ENCODE results near the gene FAM170B. TPM values are rescaled to one million over a fixed set of nuclear protein-coding genes. Genes with fewer than 3 reads are reported as not detected.
A peak's percentile ranks its signal among the peaks of the same experiment; 100 is the strongest.

Gene FAM170B
- total and polyA plus RNA-seq, 3 experiments from 2014 or later: not detected

GRCh38 chr10:49176310-49177268 is 42.8 kb upstream of the FAM170B start:
- CTCF ChIA-PET: no interaction called here
- Mint-ChIP-seq H3K4me3 (peak overlapping the region in 2 of 7 donors; percentile 24 to 59), H3K27ac (peak overlapping the region in 6 of 8 donors; percentile 83 to 98 (median 88)), H3K27me3 (no peaks in the 10 kb centered on the region), H3K4me1 (peaks cover 31 to 39% (median 38%) of the 10 kb centered on the region in 3 donors), H3K9me3 (no peaks in the 10 kb centered on the region), H3K36me3 (no peaks in the 10 kb centered on the region)
- POLR2A ChIA-PET: no interaction called here
- Histone ChIP-seq H3K9me3 (ENCODE audit: low read length) (no peaks in the 10 kb centered on the region), H3K4me1 (ENCODE audit: insufficient read depth, low read length) (peaks cover 21% of the 10 kb centered on the region), H3K36me3 (ENCODE audit: insufficient read depth, low read length) (no peaks in the 10 kb centered on the region), H3K27ac (ENCODE audit: low read depth, low read length) (peak overlapping the region; percentile 65), H3K27me3 (ENCODE audit: insufficient read depth, low read length, poor library complexity, severe bottlenecking) (no peaks in the 10 kb centered on the region), H3K4me3 (ENCODE audit: low read length) (no peak overlapping the region)
- DNase-seq: no peak

- DNase-seq: no peak
- H3K27ac ChIP-seq (ENCODE audit: low read depth, low read length): no peak overlapping the region
- Mint-ChIP-seq H3K4me1 (peaks cover 29 to 32% (median 32%) of the 10 kb centered on the region in 3 donors), H3K36me3 (no peaks in the 10 kb centered on the region), H3K27ac (peak overlapping the region in 1 of 8 donors; percentile 17), H3K27me3 (no peaks in the 10 kb centered on the region), H3K9me3 (no peaks in the 10 kb centered on the region), H3K4me3 (no peak overlapping the region)
- H3K9me3 ChIP-seq (ENCODE audit: low read length): no peaks in the 10 kb centered on the region
- no peaks in the 10 kb centered on the region for H3K36me3 ChIP-seq (ENCODE audit: insufficient read depth, low read length)
- H3K4me1 ChIP-seq (ENCODE audit: insufficient read depth, low read length): peaks cover 21% of the 10 kb centered on the region
- ChIA-PET POLR2A (no interaction called here), CTCF (no interaction called here)
- H3K4me3 ChIP-seq (ENCODE audit: low read length): no peak overlapping the region
- no peaks in the 10 kb centered on the region for H3K27me3 ChIP-seq (ENCODE audit: insufficient read depth, low read length, poor library complexity, severe bottlenecking)
Observed at GRCh38 chr10:49175587-49176309, 41.9 kb upstream of the FAM170B start.

GRCh38 chr10:49174926-49175500 is 41.2 kb upstream of the FAM170B start:
- peak overlapping the region; percentile 22 for H3K27ac ChIP-seq (ENCODE audit: low read depth, low read length)
- Mint-ChIP-seq H3K27me3 (peaks cover 0 to 2% of the 10 kb centered on the region in 2 donors), H3K9me3 (no peaks in the 10 kb centered on the region), H3K4me3 (peak overlapping the region in 1 of 7 donors; percentile 52), H3K36me3 (no peaks in the 10 kb centered on the region), H3K27ac (peak overlapping the region in 1 of 8 donors; percentile 52), H3K4me1 (peaks cover 22 to 25% (median 24%) of the 10 kb centered on the region in 3 donors)
- ChIA-PET CTCF (no interaction called here), POLR2A (no interaction called here)
- H3K4me1 ChIP-seq (ENCODE audit: insufficient read depth, low read length): peaks cover 25% of the 10 kb centered on the region
- no peaks in the 10 kb centered on the region for H3K9me3 ChIP-seq (ENCODE audit: low read length)
- no peak overlapping the region for H3K4me3 ChIP-seq (ENCODE audit: low read length)
- no peaks in the 10 kb centered on the region for H3K27me3 ChIP-seq (ENCODE audit: insufficient read depth, low read length, poor library complexity, severe bottlenecking)
- H3K36me3 ChIP-seq (ENCODE audit: insufficient read depth, low read length): no peaks in the 10 kb centered on the region
- no peak for DNase-seq

GRCh38 chr10:49174261-49174925 is 40.6 kb upstream of the FAM170B start:
- POLR2A ChIA-PET: no interaction called here
- H3K4me3 Mint-ChIP-seq: no peak overlapping the region
- Histone ChIP-seq H3K9me3 (ENCODE audit: low read length) (no peaks in the 10 kb centered on the region), H3K27ac (ENCODE audit: low read depth, low read length) (peak overlapping the region; percentile 22), H3K36me3 (ENCODE audit: insufficient read depth, low read length) (no peaks in the 10 kb centered on the region), H3K4me3 (ENCODE audit: low read length) (no peak overlapping the region), H3K27me3 (ENCODE audit: insufficient read depth, low read length, poor library complexity, severe bottlenecking) (no peaks in the 10 kb centered on the region), H3K4me1 (ENCODE audit: insufficient read depth, low read length) (peaks cover 25% of the 10 kb centered on the region)
- no peaks in the 10 kb centered on the region for H3K36me3 Mint-ChIP-seq
- no peak for DNase-seq
- CTCF ChIA-PET: no interaction called here
- peaks cover 0 to 2% of the 10 kb centered on the region in 2 donors for H3K27me3 Mint-ChIP-seq
- H3K4me1 Mint-ChIP-seq: peaks cover 20 to 24% (median 24%) of the 10 kb centered on the region in 3 donors
- H3K9me3 Mint-ChIP-seq: no peaks in the 10 kb centered on the region
- H3K27ac Mint-ChIP-seq: peak overlapping the region in 1 of 8 donors; percentile 52

GRCh38 chr10:49173853-49174252 is 40.0 kb upstream of the FAM170B start:
- peak overlapping the region; percentile 22 for H3K27ac ChIP-seq (ENCODE audit: low read depth, low read length)
- ChIA-PET CTCF (interaction anchor here (0.9 kb wide), 1 partner anchor 11 kb away, joined by 3 read pairs; no protein-coding TSS in a partner anchor), POLR2A (no interaction called here)
- Mint-ChIP-seq H3K27me3 (peaks cover 0 to 2% of the 10 kb centered on the region in 2 donors), H3K9me3 (no peaks in the 10 kb centered on the region), H3K4me3 (no peak overlapping the region), H3K4me1 (peaks cover 20 to 24% (median 22%) of the 10 kb centered on the region in 3 donors), H3K27ac (peak overlapping the region in 2 of 8 donors; percentile 27 to 52), H3K36me3 (no peaks in the 10 kb centered on the region)
- H3K36me3 ChIP-seq (ENCODE audit: insufficient read depth, low read length): no peaks in the 10 kb centered on the region
- no peak overlapping the region for H3K4me3 ChIP-seq (ENCODE audit: low read length)
- H3K9me3 ChIP-seq (ENCODE audit: low read length): no peaks in the 10 kb centered on the region
- H3K27me3 ChIP-seq (ENCODE audit: insufficient read depth, low read length, poor library complexity, severe bottlenecking): no peaks in the 10 kb centered on the region
- no peak for DNase-seq
- peaks cover 25% of the 10 kb centered on the region for H3K4me1 ChIP-seq (ENCODE audit: insufficient read depth, low read length)

- H3K4me1 ChIP-seq (ENCODE audit: insufficient read depth, low read length): peaks cover 25% of the 10 kb centered on the region
- Mint-ChIP-seq H3K27ac (peak overlapping the region in 3 of 8 donors; percentile 27 to 55 (median 31)), H3K9me3 (no peaks in the 10 kb centered on the region), H3K4me1 (peaks cover 16 to 20% (median 18%) of the 10 kb centered on the region in 3 donors), H3K36me3 (no peaks in the 10 kb centered on the region), H3K27me3 (peaks cover 0 to 2% of the 10 kb centered on the region in 2 donors), H3K4me3 (no peak overlapping the region)
- no peak overlapping the region for H3K4me3 ChIP-seq (ENCODE audit: low read length)
- H3K27ac ChIP-seq (ENCODE audit: low read depth, low read length): peak overlapping the region; percentile 54
- CTCF ChIA-PET: interaction anchor here (0.9 to 1.0 kb wide), 2 partner anchors 11 to 14 kb away, joined by 3 read pairs; no protein-coding TSS in a partner anchor
- no peak for DNase-seq
- H3K36me3 ChIP-seq (ENCODE audit: insufficient read depth, low read length): no peaks in the 10 kb centered on the region
- H3K9me3 ChIP-seq (ENCODE audit: low read length): no peaks in the 10 kb centered on the region
- POLR2A ChIA-PET: no interaction called here
- no peaks in the 10 kb centered on the region for H3K27me3 ChIP-seq (ENCODE audit: insufficient read depth, low read length, poor library complexity, severe bottlenecking)
Observed at GRCh38 chr10:49173201-49173772, 39.5 kb upstream of the FAM170B start.

- Mint-ChIP-seq H3K36me3 (no peaks in the 10 kb centered on the region), H3K4me1 (peaks cover 11 to 15% (median 13%) of the 10 kb centered on the region in 3 donors), H3K9me3 (no peaks in the 10 kb centered on the region), H3K27ac (no peak overlapping the region), H3K4me3 (no peak overlapping the region), H3K27me3 (peaks cover 0 to 5% of the 10 kb centered on the region in 2 donors)
- H3K27ac ChIP-seq (ENCODE audit: low read depth, low read length): peak overlapping the region; percentile 54
- no peak overlapping the region for H3K4me3 ChIP-seq (ENCODE audit: low read length)
- no peaks in the 10 kb centered on the region for H3K9me3 ChIP-seq (ENCODE audit: low read length)
- H3K36me3 ChIP-seq (ENCODE audit: insufficient read depth, low read length): no peaks in the 10 kb centered on the region
- H3K27me3 ChIP-seq (ENCODE audit: insufficient read depth, low read length, poor library complexity, severe bottlenecking): no peaks in the 10 kb centered on the region
- ChIA-PET POLR2A (no interaction called here), CTCF (interaction anchor here (1.0 kb wide), 1 partner anchor 13 kb away, joined by 3 read pairs; no protein-coding TSS in a partner anchor)
- H3K4me1 ChIP-seq (ENCODE audit: insufficient read depth, low read length): peaks cover 21% of the 10 kb centered on the region
- DNase-seq: no peak
Observed at GRCh38 chr10:49172777-49173132, 38.9 kb upstream of the FAM170B start.
